ENCODE measurements around the gene SLC35G6.
"Not testable (repeated sequence)": the region's sequence is repeated elsewhere in the genome, so short reads cannot be mapped to it uniquely, and the experiment has no call there.

Gene SLC35G6

DNA sequence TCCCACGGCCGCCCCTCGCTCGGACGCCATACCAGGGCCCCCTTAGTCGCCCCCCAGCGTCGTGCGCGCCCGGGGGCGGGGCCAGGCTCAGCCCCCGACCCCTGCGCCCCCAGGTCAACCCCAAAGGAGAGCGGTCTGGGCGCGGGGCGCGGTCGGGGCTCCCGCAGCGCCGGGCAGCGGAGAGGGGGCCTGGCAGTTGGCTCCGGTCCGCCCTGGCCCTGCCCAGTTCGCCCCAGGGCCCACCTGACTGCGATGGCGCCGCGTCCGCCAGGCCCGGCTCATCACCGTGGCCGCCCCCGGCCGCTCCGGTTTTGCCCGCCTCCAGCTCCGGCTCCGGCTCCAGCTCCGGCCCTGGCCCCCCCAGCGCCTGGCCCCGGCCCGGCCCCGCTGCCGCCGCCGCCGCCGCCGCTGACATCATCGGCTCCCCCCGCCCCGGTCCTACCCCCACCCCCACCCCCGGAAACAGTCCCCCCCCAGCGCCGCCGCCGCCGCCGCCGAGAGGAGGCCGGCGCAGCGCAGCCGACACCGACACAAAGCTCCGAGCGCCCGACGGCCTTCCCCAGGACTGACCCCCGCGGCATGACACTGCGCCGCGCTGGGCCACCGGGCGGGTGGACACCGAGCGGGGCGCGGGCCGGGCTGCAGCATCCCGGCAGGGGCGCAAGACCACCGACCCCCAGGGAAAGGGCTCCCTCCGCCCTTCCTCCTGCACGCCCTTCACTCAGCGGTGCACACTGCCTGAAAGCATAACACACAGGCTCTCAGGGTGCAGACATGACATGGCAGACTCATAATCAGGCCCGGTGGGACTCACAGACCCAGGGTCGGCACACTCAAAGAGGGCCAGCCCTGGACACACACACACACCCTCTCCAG is 1.8 kb upstream of the SLC35G6 start, which contains the start of gene ZBTB4:
ZBTB4 (minus strand) TSS at position 419 of the 876 bp plus-strand sequence. CDS start 12,830 bp downstream, outside the sequence.
- peak; percentile 69 for DNase-seq

DNA sequence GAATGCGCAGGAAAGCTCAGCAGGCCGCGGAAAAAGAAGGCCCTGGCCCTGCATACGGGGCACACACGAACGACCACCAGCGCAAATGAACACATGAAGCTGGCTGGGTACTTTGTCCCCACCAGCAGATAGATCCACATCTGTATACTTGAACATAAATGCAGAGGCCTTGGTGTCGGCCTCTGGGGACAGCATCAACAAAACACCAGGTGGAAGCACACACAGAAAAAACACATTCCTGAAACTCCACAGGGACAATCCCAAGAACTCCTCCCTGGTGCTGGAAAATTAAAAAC is 1.2 kb upstream of the SLC35G6 start:
- no peak for DNase-seq

DNA sequence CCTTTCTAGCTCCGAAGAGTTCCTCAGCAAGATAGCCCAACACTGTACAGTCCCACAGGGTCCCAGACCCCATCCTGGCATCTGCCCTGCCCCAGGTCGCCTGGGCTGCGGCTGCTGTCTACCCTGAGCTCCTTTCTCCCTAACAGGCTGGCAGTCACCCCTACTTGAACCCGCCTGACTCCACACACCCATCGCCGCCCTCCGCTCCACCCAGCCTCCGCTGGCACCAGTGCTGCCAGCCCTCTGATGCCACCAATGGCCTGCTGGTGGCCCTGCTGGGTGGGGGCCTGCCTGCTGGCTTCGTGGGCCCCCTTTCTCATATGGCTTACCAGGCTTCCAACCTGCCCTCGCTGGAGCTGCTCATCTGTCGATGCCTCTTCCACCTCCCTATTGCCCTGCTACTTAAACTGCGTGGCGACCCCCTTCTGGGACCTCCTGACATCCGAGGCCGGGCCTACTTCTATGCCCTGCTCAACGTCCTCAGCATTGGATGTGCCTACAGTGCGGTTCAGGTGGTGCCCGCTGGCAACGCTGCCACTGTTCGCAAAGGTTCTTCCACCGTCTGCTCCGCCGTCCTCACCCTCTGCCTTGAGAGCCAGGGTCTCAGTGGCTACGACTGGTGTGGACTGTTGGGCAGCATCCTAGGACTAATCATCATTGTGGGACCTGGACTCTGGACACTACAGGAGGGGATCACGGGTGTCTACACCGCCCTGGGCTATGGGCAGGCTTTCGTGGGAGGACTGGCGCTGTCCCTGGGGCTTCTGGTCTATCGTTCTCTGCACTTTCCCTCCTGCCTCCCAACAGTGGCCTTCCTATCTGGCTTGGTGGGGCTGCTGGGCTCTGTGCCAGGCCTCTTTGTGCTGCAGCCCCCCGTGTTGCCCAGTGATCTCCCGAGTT is 846 bp downstream of the SLC35G6 start:
- not testable (repeated sequence) for DNase-seq

DNA sequence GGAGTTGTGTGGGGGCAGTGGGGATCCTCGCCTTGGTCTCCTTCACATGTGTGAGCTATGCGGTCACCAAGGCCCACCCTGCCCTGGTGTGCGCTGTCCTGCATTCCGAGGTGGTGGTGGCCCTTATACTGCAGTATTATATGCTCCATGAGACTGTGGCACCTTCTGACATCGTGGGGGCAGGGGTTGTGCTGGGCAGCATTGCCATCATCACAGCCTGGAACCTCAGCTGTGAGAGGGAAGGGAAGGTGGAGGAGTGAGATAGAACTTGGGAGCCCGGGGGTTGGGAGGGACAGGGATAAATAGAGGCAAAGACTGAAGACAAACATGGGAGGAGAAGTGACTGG is 1.5 kb downstream of the SLC35G6 start:
- DNase-seq, result not testable (repeated sequence)

DNA sequence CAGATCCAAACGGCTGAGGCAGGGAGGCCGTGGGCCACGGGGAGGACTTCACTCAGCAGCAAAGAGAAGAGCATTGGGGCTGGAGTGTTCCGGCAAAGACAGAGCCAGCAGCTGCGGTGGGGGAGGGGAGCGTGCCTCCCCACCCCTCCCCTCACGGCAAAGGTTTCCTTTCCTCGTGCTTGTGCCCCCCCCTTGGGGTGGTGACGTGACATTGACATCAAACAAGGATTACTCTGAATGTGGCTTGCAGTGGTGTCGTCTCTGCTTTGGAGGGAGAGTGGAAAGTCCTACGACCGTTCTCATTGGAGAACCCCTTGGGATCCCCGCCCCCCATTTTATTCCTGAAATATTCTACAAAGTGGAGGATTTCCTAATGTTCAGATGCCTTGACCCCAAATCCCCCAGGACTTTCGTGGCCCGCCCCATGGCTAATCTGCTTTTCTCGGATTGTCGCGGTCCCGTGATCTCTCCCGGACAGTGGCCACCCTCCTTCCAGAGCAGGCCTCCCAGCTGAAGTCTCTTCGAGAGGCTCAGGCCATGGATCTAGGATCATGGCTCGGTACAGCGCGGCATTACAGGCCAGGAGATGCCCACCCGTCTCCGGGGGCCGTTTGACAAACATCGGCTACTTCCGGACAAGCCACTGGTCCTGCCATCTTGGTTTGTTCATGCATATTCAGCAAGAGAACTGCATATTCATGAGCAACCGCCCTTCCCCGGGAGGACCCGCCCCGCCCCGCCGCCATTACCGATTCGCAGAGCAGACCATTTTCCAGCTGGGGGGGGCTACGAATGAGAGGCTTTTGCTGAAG is 2.2 kb downstream of the SLC35G6 start:
- DNase-seq, result peak; percentile 96

DNA sequence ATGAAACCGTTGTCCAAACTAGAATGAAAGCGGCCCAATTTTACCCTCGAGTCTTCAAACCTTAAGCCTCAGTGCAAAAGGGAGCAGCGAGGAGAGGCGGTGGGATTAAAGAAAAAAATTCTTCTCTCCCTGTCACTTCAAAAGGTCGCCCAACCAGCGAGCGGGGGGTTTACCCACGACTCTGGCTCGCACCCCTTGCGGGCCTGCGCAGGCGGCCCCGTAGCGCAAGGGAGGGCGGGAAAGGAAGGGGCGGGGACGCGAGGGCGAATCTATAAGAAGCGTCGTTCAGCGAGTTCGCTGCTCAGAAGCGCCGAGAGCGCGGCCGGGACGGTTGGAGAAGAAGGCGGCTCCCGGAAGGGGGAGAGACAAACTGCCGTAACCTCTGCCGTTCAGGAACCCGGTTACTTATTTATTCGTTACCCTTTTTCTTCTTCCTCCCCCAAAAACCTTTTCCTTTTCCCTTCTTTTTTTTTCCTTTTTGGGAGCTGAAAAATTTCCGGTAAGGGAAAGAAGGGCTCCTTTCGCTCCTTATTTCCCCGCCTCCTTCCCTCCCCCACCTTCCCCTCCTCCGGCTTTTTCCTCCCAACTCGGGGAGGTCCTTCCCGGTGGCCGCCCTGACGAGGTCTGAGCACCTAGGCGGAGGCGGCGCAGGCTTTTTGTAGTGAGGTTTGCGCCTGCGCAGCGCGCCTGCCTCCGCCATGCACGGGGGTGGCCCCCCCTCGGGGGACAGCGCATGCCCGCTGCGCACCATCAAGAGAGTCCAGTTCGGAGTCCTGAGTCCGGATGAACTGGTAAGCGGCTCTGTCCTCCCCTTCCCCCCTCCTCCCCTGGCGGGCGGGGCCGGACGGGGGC is 3.0 kb downstream of the SLC35G6 start, which contains the start of gene POLR2A:
POLR2A (plus strand) TSS at position 300 of the 852 bp plus-strand sequence.
- peak; percentile 98 for DNase-seq

DNA sequence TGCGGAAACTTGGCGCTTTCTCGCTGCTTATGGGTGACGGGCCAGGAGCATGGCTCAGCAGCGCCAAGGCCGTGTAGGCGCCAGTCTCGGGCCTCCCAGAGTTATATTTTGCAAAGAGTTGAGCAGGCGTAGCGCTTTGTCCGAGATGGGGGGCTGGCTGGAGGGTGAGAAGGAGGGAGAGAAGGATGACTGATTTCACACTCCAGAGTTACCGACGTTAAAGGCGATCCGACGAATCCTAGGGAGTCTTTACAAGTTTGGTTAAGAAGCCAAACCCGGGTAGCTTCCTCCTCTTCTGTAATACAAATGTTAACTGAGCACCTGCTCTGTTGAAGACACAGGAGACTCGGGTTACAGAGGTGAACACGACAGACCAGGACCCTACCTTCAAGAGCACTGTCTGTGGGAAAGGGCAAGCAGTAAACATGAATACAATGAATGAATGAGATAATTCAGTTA is 3.7 kb downstream of the SLC35G6 start:
- no peak for DNase-seq

DNA sequence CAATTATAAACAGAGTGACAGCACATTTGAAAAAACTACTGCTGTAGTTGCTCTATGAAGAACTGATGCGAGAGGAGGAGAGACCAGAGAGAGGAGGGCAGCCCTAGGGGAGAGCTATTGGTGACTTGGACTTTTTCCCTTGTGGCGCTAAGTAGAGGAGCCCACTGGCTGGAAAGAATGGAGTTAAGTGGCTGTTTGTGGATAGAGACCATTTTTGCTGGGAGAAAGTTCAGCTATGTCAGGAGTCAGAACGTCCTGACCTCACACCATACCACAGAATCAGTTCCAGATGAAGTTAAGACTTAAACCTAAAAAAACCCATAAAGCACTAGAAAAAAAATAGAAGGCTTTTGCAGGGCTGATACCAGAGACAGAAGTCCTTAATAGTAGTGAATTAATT is 4.9 kb downstream of the SLC35G6 start:
- no peak for DNase-seq

DNA sequence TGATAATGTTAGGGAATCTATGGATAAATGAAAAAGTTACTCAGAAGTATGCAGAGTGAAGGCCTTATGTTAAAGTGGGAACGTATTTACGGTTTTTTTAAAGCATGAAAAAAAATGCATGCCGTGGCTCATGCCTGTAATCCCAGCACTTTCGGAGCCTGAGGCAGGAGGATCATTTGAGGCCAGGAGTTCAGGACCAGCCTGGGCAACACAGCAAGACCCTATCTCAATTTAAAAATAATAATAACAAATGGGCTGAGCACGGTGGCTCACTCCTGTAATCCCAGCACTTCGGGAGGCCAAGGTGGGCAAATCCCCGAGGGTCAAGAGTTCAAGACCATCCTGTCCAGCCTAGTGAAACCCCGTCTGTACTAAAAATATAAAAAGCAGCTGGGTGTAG is 8.9 kb downstream of the SLC35G6 start:
- no peak for DNase-seq

DNA sequence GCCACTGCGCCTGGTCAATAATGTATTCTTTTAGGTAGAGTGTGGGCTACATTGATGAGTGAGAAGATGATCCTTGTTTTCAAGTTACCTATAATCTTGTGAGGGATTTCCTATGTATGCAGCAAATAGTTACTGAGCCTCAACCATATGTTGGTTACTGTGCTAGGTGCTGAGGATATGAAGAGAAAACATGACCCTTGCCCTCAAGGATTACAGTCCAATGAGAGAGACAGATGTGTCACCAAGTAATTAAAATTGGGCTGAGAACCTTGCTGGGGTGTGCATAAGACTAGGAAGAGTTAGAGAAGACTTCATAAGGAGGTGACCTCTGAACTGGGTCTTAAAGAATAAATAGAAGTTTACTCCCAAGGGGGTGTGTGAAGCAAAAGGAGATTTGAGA is 10.3 kb downstream of the SLC35G6 start:
- no peak for DNase-seq

DNA sequence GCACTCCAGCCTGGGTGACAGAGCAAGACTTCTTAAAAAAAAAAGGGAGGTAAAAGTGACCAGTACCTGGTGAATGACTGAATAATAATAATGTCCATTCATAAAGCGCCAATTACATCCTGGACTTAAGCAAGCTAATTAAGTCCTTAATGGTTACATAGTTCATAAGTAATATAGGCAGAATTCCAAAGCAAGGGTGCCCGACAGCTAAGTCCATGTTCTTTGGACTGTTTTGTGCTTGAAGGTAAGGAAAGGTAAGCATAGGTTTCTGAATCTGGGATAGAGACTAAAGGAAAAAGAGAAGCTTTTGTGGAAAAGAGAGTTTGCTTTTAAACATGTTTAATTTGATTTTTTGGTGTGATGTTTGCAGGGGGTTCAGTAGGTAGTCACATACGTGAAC is 12.7 kb downstream of the SLC35G6 start:
- no peak for DNase-seq

DNA sequence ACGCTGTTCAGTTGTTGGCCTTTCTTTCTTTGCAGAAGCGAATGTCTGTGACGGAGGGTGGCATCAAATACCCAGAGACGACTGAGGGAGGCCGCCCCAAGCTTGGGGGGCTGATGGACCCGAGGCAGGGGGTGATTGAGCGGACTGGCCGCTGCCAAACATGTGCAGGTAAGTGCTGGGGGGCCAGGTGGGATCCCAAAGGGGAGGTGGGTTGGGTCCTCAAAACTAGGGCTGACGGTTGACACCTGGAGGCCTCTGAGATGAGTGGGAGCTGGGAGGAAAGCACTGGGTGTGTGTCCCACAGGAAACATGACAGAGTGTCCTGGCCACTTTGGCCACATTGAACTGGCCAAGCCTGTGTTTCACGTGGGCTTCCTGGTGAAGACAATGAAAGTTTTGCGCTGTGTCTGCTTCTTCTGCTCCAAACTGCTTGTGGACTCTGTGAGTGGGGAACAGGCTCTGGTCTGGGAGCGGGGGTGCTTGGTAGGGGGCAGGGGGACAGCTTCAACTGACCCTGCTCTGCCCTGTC is 14.7 kb downstream of the SLC35G6 start:
- DNase-seq, result no peak

DNA sequence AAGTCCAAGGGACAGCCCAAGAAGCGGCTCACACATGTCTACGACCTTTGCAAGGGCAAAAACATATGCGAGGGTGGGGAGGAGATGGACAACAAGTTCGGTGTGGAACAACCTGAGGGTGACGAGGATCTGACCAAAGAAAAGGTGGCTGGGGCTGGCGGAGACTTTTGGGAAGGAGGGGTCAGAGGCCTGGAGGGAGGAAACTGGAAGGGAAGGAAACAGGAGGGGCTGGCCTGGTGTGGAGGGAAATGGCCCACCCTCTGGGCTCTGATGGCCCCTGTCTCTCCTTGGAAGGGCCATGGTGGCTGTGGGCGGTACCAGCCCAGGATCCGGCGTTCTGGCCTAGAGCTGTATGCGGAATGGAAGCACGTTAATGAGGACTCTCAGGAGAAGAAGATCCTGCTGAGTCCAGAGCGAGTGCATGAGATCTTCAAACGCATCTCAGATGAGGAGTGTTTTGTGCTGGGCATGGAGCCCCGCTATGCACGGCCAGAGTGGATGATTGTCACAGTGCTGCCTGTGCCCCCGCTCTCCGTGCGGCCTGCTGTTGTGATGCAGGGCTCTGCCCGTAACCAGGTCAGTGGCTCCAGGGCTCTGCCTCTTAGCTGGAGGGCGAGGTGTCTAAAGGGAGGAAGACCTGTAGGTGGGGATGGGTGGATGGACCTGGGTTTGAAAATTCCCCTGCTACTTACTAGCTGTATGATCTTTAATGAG is 15.4 kb downstream of the SLC35G6 start:
- no peak for DNase-seq

DNA sequence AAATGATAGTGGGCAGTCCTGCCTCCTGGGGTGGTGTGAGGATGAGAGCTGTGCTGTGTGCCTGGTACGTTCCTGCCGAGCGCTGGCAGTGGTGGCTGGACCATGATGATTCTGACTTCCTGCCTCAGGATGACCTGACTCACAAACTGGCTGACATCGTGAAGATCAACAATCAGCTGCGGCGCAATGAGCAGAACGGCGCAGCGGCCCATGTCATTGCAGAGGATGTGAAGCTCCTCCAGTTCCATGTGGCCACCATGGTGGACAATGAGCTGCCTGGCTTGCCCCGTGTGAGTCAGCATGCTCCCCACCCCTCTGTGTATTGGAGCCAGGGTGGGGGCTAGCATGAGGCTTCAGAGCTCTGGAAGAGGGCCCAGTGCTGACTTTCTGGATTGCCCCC is 16.0 kb downstream of the SLC35G6 start:
- DNase-seq, result no peak

DNA sequence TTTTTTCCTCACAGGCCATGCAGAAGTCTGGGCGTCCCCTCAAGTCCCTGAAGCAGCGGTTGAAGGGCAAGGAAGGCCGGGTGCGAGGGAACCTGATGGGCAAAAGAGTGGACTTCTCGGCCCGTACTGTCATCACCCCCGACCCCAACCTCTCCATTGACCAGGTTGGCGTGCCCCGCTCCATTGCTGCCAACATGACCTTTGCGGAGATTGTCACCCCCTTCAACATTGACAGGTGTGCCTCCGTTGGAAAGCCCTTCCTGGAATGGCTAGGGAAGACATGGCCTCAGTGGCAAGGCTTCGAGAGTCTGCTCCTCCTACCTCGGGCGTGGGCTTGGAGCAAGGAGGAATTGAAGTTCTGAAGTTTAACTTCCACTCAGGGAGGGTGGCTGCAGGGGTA is 16.4 kb downstream of the SLC35G6 start:
- DNase-seq, result no peak

DNA sequence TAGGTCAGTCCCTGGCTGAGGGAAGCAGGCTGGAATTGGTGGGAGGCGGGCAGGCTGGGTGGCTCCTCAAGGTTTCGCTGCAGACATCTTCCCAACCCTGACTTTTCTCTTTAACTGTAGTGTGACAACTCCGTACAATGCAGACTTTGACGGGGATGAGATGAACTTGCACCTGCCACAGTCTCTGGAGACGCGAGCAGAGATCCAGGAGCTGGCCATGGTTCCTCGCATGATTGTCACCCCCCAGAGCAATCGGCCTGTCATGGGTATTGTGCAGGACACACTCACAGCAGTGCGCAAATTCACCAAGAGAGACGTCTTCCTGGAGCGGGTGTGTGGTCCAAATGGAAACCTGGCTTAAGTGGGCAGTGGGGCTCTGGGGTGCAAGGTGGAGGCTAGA is 17.9 kb downstream of the SLC35G6 start:
- no peak for DNase-seq

DNA sequence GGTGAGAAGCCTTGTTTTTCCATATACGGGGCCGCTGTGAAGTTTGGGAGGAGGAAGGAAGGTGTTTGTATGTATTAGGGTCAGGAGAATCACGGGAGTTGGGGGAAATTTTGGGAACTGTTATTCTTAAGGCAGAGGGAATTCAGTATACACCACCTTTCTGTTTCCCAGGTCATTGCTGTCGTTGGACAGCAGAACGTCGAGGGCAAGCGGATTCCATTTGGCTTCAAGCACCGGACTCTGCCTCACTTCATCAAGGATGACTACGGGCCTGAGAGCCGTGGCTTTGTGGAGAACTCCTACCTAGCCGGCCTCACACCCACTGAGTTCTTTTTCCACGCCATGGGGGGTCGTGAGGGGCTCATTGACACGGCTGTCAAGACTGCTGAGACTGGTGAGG is 20.5 kb downstream of the SLC35G6 start:
- DNase-seq, result no peak

DNA sequence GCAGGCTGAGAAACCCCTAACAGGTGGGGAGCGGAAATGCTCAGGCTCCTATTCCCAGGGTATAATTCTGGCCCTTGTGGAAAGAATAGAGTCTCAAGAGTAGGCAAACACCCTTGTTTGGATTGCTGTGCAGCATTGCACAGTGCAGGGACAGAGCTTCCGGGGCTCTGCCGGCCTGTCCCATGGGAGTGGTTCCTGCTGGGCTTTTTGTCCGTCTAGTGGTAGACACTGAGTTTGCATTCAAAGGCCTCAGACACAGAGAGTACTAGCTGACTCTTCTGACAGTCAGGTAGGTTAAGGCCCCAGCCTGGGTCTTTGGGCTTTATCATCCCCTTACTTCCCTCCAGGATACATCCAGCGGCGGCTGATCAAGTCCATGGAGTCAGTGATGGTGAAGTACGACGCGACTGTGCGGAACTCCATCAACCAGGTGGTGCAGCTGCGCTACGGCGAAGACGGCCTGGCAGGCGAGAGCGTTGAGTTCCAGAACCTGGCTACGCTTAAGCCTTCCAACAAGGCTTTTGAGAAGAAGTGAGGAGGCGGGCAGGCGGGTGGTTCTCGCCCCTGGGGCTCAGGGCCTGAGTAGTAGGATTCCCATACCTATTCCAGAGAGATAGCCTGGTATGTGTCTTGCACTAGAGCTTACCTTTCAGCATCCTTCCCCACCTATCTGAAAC is 21.1 kb downstream of the SLC35G6 start:
- no peak for DNase-seq

DNA sequence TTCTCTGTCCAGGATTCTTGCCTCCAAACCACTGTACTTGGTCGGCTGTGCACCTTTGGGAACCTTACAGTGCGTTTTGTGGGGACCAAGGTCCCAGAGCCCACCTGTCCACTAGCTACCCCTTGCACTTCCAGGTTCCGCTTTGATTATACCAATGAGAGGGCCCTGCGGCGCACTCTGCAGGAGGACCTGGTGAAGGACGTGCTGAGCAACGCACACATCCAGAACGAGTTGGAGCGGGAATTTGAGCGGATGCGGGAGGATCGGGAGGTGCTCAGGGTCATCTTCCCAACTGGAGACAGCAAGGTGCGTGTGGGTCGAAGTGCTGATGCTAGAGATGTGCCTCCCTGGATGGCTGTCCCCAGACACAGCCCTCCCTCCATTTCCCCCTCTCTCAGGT is 21.7 kb downstream of the SLC35G6 start:
- DNase-seq, result no peak

DNA sequence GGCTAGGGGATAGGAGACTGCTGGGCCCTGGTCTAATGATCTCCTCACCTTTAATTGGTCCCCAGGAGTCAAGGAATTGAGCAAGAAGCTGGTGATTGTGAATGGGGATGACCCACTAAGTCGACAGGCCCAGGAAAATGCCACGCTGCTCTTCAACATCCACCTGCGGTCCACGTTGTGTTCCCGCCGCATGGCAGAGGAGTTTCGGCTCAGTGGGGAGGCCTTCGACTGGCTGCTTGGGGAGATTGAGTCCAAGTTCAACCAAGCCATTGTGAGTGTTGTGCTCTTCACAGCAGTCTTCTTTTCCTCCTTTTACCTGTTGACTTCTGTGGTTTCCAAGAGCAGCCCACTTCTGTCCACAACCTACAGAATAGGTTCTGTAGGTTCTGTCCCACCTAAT is 22.3 kb downstream of the SLC35G6 start:
- DNase-seq, result no peak

DNA sequence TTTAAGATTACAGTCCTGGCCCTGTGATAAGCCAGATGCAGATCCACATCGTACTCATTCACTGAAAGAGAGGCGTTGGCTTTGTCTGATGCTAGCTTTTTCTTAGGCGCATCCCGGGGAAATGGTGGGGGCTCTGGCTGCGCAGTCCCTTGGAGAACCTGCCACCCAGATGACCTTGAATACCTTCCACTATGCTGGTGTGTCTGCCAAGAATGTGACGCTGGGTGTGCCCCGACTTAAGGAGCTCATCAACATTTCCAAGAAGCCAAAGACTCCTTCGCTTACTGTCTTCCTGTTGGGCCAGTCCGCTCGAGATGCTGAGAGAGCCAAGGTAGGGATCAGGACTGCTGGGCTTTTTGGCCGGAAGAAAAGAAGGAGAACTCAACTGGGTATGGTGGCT is 26.9 kb downstream of the SLC35G6 start:
- DNase-seq, result no peak
